ENCODE results near the gene DGKB. TPM values are rescaled to one million over a fixed set of nuclear protein-coding genes. Genes with fewer than 3 reads are reported as not detected.

Gene DGKB
- total RNA-seq, 2 donors from 2014 or later, result 0.44 to 0.63 TPM

DNA sequence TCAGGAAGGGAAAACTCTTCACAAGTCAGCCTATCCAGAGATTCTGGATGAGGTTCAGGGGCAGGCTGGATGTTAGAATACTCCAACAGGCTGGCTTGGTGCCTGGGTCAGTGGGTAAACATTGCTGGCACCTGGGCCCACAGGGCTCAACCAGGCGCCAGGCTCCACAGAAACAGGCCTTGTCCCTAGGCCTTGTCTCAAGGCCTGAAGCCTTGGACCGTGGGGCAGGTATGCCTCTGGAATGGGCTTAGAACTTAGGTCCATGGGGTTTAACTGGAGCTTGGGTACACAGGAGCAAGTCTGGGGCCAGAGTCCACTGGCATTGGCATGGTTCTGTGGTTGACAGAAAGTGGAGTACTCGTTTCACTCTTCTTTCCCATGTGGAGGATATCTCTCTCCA is 650.1 kb downstream of the DGKB start:
- Histone ChIP-seq H3K4me1 (no peaks in the 10 kb centered on the region), H3K9me3 (peaks cover 0 to 5% of the 10 kb centered on the region in 2 donors), H3K36me3 (no peaks in the 10 kb centered on the region), H3K27me3 (no peaks in the 10 kb centered on the region), H3K4me3 (no peak overlapping the region), H3K27ac (no peak overlapping the region)
- TF ChIP-seq, protein P1, sequence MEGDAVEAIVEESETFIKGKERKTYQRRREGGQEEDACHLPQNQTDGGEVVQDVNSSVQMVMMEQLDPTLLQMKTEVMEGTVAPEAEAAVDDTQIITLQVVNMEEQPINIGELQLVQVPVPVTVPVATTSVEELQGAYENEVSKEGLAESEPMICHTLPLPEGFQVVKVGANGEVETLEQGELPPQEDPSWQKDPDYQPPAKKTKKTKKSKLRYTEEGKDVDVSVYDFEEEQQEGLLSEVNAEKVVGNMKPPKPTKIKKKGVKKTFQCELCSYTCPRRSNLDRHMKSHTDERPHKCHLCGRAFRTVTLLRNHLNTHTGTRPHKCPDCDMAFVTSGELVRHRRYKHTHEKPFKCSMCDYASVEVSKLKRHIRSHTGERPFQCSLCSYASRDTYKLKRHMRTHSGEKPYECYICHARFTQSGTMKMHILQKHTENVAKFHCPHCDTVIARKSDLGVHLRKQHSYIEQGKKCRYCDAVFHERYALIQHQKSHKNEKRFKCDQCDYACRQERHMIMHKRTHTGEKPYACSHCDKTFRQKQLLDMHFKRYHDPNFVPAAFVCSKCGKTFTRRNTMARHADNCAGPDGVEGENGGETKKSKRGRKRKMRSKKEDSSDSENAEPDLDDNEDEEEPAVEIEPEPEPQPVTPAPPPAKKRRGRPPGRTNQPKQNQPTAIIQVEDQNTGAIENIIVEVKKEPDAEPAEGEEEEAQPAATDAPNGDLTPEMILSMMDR (IDR thresholded peaks at IDR 0.05), result no peak
- no peak for DNase-seq (ENCODE audit: low spot score)

DNA sequence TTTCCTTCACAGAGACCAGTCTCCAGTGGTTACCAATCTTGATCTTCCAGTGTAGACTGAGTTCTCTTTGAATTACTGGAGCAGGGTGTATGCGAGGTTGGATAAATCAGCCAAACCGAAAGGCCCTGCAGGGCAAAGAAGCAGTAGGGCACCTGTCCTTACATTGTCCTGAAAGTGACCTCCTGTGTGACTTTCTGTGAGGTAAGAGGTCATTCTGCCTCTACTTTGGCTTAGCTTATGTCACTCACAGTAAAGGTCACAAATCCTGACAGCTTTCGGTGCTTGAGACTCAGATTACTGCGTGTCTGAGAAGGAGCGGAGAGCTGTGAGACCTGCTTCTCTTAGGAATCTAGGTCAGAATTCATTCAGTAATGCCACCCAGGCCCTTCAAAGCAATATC is 660.4 kb downstream of the DGKB start:
- Histone ChIP-seq H3K27me3 (no peaks in the 10 kb centered on the region), H3K9me3 (no peaks in the 10 kb centered on the region), H3K4me1 (no peaks in the 10 kb centered on the region), H3K36me3 (no peaks in the 10 kb centered on the region), H3K4me3 (no peak overlapping the region), H3K27ac (no peak overlapping the region)
- DNase-seq (ENCODE audit: low spot score), result no peak
- TF ChIP-seq, protein P1 (IDR thresholded peaks at IDR 0.05), result no peak

DNA sequence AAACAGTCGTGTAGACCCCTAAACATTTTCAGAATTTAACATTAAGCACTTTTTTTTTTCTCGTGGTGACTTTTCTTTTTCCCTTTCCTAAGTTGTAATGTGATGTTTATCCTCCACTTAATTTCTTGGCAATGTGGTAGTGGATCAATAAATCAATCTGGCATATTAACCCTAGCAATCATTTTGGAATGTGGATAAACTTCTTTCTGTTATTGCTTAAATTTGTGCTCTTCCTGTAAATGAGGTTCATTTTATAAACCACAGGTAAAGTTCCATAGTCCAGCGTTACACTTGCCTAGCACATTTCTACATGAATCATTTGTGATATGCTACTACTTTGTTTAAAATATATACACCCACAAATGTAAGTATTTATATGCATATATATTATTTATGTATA is 665.7 kb downstream of the DGKB start:
- no peaks in the 10 kb centered on the region for H3K36me3 ChIP-seq
- H3K27ac ChIP-seq, result no peak overlapping the region
- H3K27me3 ChIP-seq, result no peaks in the 10 kb centered on the region
- TF ChIP-seq, protein P1 (IDR thresholded peaks at IDR 0.05), result no peak
- H3K4me1 ChIP-seq, result no peaks in the 10 kb centered on the region
- no peaks in the 10 kb centered on the region for H3K9me3 ChIP-seq
- DNase-seq (ENCODE audit: low spot score), result no peak
- H3K4me3 ChIP-seq, result no peak overlapping the region

DNA sequence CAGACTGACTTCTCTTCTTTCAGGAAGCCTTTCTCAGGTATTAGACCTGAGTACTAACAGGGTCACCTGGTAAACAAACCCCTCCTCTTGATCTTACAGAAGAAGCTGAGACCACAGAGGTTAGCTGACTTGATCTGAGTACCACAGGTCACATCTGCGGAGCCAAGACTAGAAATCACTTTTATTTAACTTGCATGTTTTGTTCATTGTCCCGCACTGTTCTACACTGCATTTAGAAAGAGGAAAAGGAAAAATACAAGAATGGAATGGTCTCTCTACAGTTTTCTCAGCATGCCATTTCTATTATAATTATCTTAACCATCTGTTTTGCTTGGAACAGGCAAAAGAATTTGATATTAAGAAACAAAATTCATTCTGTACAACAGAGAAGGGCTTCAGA is 667.5 kb downstream of the DGKB start:
- Histone ChIP-seq H3K4me1 (no peaks in the 10 kb centered on the region), H3K27ac (no peak overlapping the region), H3K9me3 (no peaks in the 10 kb centered on the region), H3K36me3 (no peaks in the 10 kb centered on the region), H3K27me3 (no peaks in the 10 kb centered on the region), H3K4me3 (no peak overlapping the region)
- DNase-seq (ENCODE audit: low spot score), result no peak
- TF ChIP-seq, protein P1 (IDR thresholded peaks at IDR 0.05), result no peak

DNA sequence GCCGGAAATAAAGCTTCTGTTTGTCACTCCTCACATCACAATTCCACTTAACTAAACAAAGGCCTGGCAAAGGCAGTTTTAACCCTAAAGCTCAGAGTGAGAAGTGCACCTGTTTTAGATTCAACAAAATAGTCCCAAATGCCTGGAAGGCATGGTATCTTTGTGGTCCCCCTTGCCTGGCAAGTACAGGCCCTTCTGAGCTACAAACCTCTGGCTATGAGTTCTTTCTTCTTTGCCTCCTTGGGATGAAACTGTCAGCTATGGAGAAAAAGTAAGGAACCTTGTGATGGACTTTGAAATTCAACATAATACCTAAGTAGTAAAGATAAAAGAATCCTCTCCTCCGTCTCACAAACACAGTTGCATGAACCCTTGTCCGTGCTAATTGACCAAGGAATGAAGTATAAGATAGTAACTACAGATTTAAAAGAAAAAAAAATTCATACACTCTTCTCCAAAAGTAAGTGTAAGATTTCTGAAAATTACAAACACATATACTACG is 668.6 kb downstream of the DGKB start:
- DNase-seq (ENCODE audit: low spot score), result no peak
- TF ChIP-seq, protein P1 (IDR thresholded peaks at IDR 0.05), result no peak
- Histone ChIP-seq H3K4me1 (no peaks in the 10 kb centered on the region), H3K27me3 (no peaks in the 10 kb centered on the region), H3K9me3 (no peaks in the 10 kb centered on the region), H3K4me3 (no peak overlapping the region), H3K27ac (no peak overlapping the region), H3K36me3 (no peaks in the 10 kb centered on the region)
